Choroid plexus epithelial cell (primary cell): ENCODE results near the gene PROK1.
A peak's percentile ranks its signal among the peaks of the same experiment; 100 is the strongest.

Experiments
- DNase-seq: peaks from one replicate; pipeline ENCODE4 v3.0.0-alpha.2; 2010; ENCODE audit warnings: low read depth
- H3K4me3 ChIP-seq: 2 replicates; pipeline ENCODE4 v1.5.1; 2011; ENCODE audit warnings: low read depth, mild to moderate bottlenecking, control low read depth, low read length, moderate library complexity
- TF ChIP-seq, protein P1 (sequence below): conservative IDR thresholded peaks from 2 replicates; pipeline ENCODE4 v1.5.1; 2011; ENCODE audit warnings: low read depth, mild to moderate bottlenecking, control low read depth, inconsistent platforms, low read length, moderate library complexity

The PROK1 gene

DNA sequence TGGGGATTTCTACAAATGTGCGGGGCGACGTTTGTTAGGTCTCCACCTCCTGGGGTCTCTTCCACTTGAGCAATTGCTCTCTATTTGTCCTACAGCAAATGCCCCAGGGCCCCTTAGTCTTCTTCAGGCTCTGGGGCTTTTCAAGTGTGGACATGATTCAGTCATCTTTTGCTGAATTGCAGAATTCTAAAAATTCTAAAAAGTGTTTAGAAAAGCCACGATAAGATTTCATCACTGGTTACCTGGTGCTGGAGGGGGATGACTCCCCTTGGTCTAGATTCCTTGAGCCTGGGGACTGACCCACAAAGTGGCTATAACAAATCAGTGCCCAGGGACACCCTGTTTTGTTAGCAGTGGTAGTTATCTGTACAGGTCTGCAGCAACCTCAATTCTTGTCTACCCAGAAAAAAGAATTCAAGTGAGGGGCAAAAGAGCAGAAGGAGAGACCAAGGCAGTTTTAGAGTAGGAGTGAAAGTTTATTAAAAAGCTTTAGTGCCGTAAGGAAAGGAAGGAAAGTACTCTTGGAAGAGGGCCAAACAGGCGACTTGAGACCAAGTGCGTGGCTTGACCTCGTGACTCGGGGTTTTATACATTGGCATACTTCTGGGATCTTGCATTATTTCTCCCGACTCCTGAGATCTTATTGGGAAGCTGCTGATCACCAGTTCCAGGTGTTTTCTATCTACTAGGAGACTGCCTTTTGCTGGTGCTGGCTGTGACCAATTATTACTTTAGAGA lies 25.2 kb downstream of the PROK1 start:
- DNase-seq = no peak
- no peak overlapping the region for H3K4me3 ChIP-seq
- TF ChIP-seq, protein P1, sequence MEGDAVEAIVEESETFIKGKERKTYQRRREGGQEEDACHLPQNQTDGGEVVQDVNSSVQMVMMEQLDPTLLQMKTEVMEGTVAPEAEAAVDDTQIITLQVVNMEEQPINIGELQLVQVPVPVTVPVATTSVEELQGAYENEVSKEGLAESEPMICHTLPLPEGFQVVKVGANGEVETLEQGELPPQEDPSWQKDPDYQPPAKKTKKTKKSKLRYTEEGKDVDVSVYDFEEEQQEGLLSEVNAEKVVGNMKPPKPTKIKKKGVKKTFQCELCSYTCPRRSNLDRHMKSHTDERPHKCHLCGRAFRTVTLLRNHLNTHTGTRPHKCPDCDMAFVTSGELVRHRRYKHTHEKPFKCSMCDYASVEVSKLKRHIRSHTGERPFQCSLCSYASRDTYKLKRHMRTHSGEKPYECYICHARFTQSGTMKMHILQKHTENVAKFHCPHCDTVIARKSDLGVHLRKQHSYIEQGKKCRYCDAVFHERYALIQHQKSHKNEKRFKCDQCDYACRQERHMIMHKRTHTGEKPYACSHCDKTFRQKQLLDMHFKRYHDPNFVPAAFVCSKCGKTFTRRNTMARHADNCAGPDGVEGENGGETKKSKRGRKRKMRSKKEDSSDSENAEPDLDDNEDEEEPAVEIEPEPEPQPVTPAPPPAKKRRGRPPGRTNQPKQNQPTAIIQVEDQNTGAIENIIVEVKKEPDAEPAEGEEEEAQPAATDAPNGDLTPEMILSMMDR = no peak

DNA sequence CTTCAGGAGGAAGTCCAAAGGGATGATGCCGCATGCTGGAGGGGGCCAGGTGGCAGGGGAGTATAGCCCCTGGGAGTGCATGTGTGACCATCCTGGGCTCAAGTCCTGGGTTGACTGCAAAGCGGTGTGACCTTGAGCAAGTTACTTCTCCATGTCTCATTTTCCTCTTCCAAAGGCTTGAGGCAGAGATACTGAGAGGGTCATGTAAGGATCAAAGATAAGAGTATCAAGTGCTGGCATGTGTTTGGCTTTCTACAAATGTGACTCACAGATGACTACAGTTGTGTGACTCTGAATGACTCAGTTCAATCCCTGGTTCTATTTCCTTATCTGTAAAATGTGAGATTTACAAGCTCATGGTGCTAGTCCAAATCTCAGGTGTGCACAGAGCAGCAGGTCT lies 26.1 kb downstream of the PROK1 start:
- peak; percentile 20 for DNase-seq
- no peak overlapping the region for H3K4me3 ChIP-seq
- TF ChIP-seq, protein P1 = no peak

DNA sequence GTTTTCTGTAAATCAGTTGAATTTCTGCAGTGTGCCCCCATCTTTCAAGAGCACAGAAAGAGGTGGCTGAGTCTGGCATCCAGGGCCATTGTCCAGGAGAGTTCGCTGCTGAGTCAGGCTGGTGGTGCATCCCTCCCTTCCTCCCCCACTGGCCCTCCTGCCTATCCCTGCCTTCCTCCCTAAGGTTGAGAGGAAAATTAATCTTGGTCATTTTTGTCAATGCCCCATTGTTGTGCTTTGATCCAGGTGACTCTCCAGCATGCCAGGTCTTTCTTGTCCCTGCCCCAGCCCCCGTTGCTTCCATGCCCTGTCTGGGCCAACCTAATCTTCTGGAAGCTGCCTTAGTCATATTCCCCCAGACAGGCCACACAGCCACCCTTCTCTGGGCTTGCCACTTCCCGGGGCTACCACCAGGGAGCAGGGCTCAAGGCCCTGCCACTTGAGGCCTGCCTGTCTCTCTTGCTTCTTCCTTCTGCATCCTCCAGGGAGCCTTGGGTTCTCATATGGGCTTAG lies 26.6 kb downstream of the PROK1 start:
- H3K4me3 ChIP-seq = no peak overlapping the region
- TF ChIP-seq, protein P1 = peak; percentile 46
- DNase-seq = no peak

DNA sequence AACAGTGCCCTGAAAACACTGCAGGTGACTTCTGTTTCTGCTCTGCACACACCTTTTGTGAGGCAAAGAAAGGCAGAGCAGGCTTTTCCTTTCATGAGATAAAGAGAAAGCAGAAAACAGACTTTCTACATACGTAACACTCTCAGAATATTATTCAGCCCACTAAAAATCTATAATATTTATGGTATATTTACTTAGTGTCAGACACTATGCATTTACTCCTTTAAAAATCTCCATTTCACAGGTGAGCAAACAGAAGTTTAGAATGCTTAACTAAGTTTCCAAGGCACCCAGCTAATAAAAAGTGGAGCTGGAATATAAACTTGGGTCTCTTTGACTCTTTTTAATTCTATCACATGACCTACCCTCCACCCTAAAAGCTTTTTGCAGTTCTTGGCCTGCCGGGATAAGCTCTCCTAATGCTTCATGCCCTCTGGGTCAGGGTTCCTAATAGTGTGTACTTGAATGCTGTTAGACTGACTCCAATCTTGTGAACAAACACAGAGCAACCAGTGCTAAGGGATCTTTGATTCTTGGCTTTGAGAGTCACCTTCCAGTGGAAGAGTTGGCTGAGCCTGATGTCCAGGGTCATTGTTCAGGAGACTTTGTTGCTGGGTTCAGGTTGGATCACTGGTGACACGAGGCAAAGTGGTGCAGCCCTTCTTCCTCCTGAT lies 27.2 kb downstream of the PROK1 start:
- TF ChIP-seq, protein P1 = no peak
- no peak overlapping the region for H3K4me3 ChIP-seq
- no peak for DNase-seq

DNA sequence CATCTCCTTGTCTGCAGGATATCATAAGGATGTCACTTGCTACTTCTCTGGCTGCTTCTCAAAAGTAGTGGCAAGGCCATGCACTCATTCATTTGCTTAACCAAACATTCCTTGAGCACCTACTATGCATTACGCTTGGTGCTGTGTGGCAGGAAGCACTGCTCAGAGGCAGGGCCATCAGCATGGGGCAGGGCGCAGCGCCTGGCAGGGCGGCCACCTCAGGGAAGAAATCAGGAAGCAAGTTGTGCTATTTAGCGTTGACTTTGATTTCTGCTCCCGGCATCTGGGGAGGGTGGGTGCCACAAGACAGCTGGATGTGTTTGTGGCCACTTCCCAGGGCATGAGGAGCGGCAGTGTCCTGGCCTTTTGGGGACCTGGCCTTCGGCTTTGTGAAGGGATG lies 27.9 kb downstream of the PROK1 start:
- TF ChIP-seq, protein P1 = no peak
- no peak overlapping the region for H3K4me3 ChIP-seq
- no peak for DNase-seq

DNA sequence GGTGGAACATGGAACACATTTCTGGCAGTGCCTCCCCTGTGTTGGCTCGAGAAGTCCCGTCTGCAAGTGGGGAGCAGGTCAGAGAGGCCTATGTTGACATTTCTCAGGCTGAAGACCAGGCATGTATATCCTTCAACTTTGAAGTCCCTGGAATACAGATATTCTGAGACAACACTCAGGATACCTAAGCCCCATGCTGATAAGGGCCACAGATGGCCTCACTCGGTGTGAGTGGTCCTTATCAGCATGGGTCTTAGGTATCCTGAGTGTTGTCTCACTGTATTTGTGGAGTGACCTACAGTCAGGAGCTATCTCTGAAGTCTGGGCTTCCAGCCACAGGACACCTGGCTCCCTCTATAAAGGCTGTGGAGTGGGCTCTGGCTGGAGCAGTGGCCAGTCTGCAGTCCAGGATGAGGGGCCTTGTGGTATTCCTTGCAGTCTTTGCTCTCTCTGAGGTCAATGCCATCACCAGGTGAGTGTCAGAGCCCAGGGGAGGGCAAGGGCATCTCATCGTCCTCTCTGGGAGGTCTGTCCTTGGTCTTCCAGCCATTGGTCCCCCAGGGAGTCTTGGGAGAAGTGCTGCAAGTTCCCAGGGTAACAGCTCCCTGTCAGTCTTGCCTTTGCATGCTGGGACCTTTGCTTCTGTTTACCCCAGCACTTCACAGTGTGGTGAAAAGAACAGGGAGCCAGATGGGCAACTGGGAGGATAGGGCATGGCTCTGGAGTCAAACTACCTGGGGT lies 29.6 kb downstream of the PROK1 start:
- TF ChIP-seq, protein P1 = no peak
- DNase-seq = no peak

More for the DNA sequence above, 29.6 kb downstream of the PROK1 start:
- H3K4me3 ChIP-seq = no peak overlapping the region
